MM.1S (cell line): ENCODE results near the gene ITGA2B.

Experiments used
- EZH2 ChIP-seq: fragments of 300-600 bp; sonication (generic); optimal IDR thresholded peaks from 2 replicates; pipeline ENCODE3; 2017; ENCODE audit warnings: low read depth, mild to moderate bottlenecking, antibody characterized with exemption, low read length, mixed read lengths
- EZH2phosphoT487 ChIP-seq: fragments of 300-600 bp; sonication (generic); IDR thresholded peaks from 2 replicates; pipeline ENCODE4 v1.6.1; 2018; ENCODE audit warnings: antibody characterized with exemption, low read length
- TF ChIP-seq, protein P1 (sequence below): fragments of 300-600 bp; sonication (generic); IDR thresholded peaks from 2 replicates; pipeline ENCODE4 v1.5.1; 2016; ENCODE audit warnings: antibody characterized with exemption, low read length, mixed read lengths

DNA sequence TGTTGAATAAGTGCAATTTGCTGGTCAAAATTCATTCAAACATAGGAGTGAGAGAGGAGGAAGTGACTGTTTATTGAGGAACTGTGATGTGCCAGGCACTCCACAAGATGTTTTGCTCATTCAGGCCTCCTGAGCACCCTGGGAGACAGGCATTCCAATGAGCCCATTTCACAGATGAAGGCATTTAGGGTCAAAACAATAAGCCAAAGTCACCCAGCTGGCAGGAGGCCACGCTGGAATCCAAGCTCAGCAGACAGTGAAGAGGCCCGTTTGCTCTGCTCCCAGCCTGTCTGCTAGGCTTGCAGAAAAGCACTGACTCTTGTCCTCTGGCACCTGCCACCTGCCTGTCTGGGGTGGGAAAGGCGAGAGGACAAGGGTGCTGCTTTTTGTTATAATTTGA, 54.7 kb downstream of the ITGA2B start:
- TF ChIP-seq, protein P1, sequence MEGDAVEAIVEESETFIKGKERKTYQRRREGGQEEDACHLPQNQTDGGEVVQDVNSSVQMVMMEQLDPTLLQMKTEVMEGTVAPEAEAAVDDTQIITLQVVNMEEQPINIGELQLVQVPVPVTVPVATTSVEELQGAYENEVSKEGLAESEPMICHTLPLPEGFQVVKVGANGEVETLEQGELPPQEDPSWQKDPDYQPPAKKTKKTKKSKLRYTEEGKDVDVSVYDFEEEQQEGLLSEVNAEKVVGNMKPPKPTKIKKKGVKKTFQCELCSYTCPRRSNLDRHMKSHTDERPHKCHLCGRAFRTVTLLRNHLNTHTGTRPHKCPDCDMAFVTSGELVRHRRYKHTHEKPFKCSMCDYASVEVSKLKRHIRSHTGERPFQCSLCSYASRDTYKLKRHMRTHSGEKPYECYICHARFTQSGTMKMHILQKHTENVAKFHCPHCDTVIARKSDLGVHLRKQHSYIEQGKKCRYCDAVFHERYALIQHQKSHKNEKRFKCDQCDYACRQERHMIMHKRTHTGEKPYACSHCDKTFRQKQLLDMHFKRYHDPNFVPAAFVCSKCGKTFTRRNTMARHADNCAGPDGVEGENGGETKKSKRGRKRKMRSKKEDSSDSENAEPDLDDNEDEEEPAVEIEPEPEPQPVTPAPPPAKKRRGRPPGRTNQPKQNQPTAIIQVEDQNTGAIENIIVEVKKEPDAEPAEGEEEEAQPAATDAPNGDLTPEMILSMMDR = no peak
- TF ChIP-seq EZH2phosphoT487 (no peak), EZH2 (no peak)
